HTERT RPE-1 (cell line): ENCODE data around the gene NOTCH2.
"Not testable (repeated sequence)": the region's sequence is repeated elsewhere in the genome, so short reads cannot be mapped to it uniquely, and the experiment has no call there.

Source experiments
- in situ Hi-C: fragments of 300-500 bp; cut with MboI; formaldehyde crosslinking; loops from 4 replicates; pipeline ENCODE4 v1.14.3; 2020; ENCODE audit warnings: low sequenced_read_pairs

The NOTCH2 gene

GRCh38 chr1:120069920-120070214 is 405 bp upstream of the NOTCH2 start:
- in situ Hi-C loops = not testable (repeated sequence)

DNA sequence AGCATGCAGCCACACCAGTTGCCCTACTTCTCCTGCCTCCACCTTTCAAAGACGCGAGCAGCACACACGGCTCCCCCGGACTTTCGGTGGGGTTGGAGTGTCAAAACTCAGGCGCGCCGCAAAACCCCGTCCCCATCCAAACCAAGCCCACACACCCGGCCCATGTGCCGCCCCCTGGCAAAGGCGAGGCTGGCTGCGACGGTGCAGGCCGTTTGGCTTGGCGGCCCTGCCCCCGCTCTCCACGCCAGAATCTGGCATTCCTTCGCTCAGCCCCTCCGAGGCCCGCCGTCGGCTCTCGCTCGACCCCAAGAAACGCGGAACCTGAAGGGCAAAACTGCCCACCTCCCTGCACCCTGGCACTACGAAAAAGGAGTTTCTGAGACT is 787 bp downstream of the NOTCH2 start:
- in situ Hi-C loops = not testable (repeated sequence)

GRCh38 chr1:120048208-120048607 is 21.3 kb downstream of the NOTCH2 start:
- in situ Hi-C loops = not testable (repeated sequence)

- in situ Hi-C loops = not testable (repeated sequence)
Measured at GRCh38 chr1:120041771-120042170, 27.7 kb downstream of the NOTCH2 start.

GRCh38 chr1:120032253-120032652 is 37.2 kb downstream of the NOTCH2 start:
- in situ Hi-C loops = not testable (repeated sequence)

DNA sequence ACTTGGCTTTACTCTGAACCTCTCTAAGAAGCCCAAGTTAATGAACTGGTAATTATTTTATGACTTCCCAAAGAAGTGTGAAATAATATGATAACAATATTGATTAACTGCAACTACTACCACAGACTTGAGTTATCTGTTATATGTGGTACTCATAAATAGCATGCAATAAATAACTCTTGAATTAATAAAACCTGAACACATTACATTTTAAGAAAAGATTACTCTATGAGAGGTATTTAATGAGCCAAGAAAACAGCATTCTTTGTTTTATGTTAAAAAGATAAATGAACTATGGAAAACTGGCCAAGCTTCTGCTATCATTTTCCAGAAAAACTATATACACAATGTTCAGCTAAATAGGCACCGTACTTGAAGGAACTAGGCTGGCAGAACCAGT is 45.7 kb downstream of the NOTCH2 start:
- in situ Hi-C loops = not testable (repeated sequence)

DNA sequence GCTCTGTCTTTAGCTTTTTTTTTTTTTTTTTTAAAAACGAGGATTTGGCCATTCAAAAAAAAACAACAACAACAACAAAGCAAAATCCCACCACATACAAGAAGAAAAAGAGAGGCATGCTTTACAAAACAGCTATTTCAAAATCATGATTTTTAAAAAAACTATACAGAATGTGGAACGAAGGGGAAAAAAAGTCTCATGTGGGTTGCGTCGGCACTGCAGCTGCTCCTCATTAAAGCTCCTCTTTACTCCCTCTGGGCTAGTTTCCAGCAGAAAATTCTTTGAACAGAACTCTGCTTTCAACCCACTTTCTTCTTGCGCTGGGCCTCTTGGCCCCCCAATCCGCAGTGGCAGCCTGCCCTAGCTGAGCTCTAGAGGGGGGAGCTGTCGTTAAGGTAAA is 54.5 kb downstream of the NOTCH2 start:
- in situ Hi-C loops = not testable (repeated sequence)

DNA sequence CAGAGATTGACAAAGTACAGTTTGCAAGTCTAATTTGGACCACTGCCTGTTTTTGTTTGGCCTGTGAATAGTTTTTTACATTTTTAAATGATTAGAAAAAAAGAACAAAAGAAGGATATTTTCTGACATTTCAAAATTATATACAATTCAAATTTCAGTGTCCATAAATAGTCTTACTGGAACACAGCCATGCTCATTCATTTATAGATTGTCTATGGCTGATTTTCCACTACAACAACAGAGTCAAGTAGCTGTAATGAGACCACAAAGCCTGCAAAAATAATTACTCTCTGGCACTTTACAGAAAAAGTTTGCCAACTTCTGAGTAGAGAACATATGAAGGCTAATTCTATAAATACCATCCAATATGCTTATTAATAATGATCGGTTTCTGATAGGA is 61.1 kb downstream of the NOTCH2 start:
- in situ Hi-C loops = not testable (repeated sequence)

GRCh38 chr1:120007850-120008249 is 61.6 kb downstream of the NOTCH2 start:
- in situ Hi-C loops = not testable (repeated sequence)

- in situ Hi-C loops = not testable (repeated sequence)
Measured at GRCh38 chr1:120001035-120001434, 68.4 kb downstream of the NOTCH2 start.

DNA sequence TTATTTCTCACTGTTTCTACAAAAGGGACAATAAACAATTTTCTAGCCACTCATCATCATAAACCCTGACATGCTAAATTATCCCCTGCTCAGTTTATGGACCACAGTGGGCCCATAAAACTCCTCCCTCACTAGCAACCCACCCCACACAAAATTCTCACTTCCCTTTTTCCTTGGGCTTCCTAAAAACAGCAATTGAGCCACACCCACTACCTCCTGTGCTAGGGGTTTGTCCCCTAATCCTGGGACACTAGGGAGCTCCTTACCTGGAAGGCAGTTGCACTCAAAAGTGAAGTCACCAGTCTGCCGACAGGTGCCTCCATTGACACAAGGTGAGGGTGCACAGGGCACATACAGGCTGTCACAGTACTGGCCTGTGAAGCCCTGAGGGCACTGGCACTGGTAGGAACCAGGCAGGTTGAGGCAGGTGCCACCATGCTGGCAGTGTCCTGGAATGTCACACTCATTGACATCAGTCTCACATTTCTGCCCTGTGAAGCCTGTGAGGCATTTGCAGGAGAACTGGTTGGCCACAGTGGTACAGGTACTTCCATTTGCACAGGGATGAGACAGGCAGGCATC is 72.6 kb downstream of the NOTCH2 start:
- in situ Hi-C loops = not testable (repeated sequence)

DNA sequence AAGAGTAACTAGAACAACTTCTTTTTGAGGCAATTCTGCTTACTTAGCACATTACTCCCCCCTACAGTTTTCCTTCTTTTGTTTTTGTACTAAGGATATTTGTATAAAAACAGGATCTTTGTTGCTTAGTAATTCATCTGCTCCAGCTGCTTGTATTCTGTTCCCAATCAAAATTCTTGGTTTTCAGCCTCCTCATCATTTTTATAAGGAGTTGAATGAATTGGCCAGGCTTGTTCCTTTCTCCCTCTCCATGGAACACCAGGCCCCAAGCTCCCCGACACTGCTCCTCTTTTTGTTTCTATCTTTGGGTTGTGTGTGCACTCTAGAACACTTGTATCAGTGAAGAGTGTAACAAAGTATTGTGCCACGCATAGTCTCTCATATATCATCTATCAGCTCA is 73.5 kb downstream of the NOTCH2 start:
- in situ Hi-C loops = not testable (repeated sequence)

DNA sequence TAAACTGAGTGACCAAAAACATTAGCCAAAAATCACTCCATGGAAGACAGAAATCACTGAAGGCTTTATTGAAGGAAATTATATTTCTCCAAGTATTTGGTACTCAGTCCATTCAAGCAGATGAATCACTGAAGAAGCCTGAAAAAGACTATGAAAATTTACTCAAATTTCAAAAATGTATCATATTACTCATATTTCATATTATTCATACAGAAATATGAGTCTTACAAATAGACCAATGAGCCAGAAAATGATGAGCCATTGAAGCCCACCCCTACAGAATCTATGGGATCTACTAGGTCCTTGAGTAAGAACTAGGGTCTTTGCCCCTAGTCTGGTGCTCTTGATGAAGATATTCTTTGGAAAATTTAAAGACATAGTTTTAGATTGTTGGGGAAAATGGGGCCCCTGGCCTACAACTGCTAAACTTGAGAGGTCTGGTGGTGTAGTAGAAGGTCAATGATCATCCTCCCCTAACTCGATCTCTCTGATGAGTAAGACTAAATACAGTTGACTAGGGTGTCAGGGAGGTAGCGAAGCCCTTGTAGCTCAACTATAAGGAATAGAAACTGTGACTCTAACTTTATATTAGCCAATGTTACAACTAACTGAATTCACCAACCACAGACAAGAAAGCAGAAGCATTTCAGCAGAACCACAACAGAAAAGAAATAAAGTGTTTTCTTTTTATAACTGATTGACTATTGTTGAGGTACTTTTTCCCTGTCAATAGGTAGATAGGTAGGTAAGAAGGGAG is 81.0 kb downstream of the NOTCH2 start:
- in situ Hi-C loops = no loop called here

DNA sequence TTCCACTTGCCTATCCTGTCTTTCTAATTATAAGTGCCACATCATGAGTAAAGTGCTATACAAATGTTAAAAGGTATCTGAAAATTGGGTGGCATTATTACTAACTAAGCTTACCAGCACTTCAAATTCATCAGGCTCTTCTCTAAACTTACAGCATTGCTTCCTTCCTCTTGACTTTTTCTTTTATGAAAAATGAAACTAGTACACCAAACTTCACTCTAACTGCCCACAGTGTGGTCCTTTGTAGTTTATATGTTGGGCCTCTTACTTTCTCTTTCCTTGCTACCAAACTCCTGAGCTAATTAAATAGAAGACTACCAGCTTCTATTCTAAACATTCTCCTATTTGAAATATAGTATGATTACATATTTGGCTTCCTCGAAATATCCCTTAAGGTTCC is 81.8 kb downstream of the NOTCH2 start:
- in situ Hi-C loops = no loop called here

DNA sequence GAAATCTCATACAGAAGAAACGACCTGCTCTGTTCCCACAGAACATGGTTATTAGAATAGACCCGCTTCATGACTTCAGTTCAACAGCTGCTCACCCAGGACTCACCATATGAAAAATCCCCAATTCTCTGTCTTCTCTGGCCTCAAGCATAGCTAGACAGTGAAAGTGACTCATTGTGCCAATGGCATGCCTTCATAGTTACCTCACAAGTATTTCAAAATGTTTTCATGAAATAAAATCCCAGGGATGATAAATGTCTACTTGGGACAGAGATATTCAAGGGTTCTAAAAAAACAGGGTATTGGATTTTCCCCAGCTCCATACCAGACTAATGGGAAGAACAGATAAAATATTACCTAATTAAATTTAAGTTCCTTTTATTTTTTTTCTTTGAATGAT is 82.3 kb downstream of the NOTCH2 start:
- in situ Hi-C loops = no loop called here

DNA sequence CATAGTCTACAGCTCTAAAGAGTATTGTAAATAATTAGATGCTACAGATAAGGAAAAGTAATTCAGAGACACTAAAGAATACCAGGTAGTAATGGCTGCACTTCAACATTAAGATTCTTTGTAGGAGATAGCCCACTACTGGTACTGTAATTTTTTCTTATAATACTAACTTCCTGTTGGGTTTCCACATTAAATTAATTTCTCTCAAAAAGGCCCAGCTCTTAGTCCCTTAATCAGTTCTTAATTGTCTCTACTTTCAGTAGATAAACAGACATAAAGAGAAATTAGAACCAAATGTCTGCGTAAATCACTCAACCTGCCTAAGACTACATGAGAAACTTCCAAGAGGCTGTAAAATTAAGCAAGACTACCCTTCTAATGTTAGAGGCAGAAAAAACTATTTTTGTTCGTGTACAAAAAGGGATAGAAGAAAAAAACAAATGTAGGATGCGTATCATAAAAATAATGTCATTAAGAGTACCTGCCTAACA is 83.4 kb downstream of the NOTCH2 start:
- in situ Hi-C loops = no loop called here

GRCh38 chr1:119984771-119985170 is 84.7 kb downstream of the NOTCH2 start:
- in situ Hi-C loops = no loop called here

DNA sequence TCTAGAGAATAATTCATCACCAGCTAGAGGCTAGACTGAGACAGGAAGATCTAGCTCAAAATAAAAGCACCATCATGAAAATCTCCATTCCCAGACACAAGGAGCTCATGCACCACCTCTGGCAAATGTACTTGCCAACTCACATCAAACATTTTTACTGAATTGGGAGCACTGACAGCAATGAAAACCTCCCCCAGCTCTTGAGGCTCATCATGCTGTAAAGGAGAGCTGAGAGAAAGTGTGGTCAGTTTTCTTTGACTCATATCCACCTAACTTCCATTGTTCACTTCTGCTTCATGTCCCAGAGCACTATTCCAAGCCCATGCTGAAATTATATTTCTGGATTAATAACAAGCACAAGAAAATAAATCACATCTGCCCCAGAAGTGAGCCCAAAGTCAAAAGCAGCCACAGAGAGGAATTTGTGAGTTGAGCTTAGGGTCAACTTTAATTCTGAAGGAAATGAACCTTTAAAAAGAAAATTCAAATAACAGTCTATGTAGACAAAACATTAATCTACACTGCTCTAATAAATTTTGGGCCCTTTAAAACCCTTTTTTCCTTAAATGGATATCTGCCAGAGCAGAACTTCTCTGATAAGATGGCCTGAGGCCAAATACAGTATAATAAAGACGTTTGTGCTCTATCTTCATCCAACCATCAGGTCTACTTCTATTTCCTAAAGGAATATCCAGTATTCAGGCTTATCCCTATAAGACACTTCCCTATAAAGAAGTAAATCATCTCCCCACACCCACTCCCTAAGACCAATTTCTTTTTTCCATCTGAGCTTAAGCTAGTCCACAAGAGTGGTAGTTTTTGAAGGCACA is 87.3 kb downstream of the NOTCH2 start:
- in situ Hi-C loops = no loop called here

GRCh38 chr1:119981496-119981895 is 88.0 kb downstream of the NOTCH2 start:
- in situ Hi-C loops = no loop called here

- in situ Hi-C loops = no loop called here
Measured at GRCh38 chr1:119978018-119978505, 91.4 kb downstream of the NOTCH2 start.

GRCh38 chr1:119977113-119977736 is 92.2 kb downstream of the NOTCH2 start:
- in situ Hi-C loops = not testable (repeated sequence)
